Nephron (organoid): ENCODE data around the gene ZNF462.

ENCODE experiments used
- H3K27ac Mint-ChIP-seq, 3 experiments: 2 replicates each; pipeline ENCODE4 v1.8.0; 2020; ENCODE audit warnings: mixed read lengths in 3 of 3, mild to moderate bottlenecking in 2 of 3, moderate library complexity in 1 of 3
- H3K27me3 Mint-ChIP-seq: 2 replicates; pipeline ENCODE4 v1.8.0; 2021; ENCODE audit warnings: low read depth, mild to moderate bottlenecking, moderate library complexity, mixed read lengths
- H3K36me3 Mint-ChIP-seq: 2 replicates; pipeline ENCODE4 v1.8.0; 2020; ENCODE audit warnings: low read depth, mixed read lengths
- H3K4me1 Mint-ChIP-seq: 2 replicates; pipeline ENCODE4 v1.8.0; 2020; ENCODE audit warnings: mixed read lengths
- H3K4me3 Mint-ChIP-seq, 3 experiments: 2 replicates each; pipeline ENCODE4 v1.8.0; 2020; ENCODE audit warnings: mild to moderate bottlenecking in 3 of 3, mixed read lengths in 3 of 3, moderate library complexity in 2 of 3
- H3K9me3 Mint-ChIP-seq: 2 replicates; pipeline ENCODE4 v1.8.0; 2020; ENCODE audit warnings: mixed read lengths
- CTCF ChIP-seq, 3 experiments: fragments of 200-600 bp; sonication (generic); IDR thresholded peaks; one replicate each; pipeline ENCODE4 v1.5.0; 2021; ENCODE audit warnings: antibody characterized with exemption in 3 of 3; ENCODE audit not compliant: unreplicated experiment in 3 of 3

The ZNF462 gene

GRCh38 chr9:106956971-106957370 is 94.0 kb downstream of the ZNF462 start:
- TF ChIP-seq CTCF (IDR thresholded peaks at IDR 0.05; ENCODE audit: unreplicated experiment in 3 of 3): no peak
- Mint-ChIP-seq H3K4me1 (no peaks in the 10 kb centered on the region), H3K4me3 (no peak overlapping the region), H3K27ac (peak overlapping the region in 1 of 3 experiments; percentile 39), H3K36me3 (peaks cover 90% of the 10 kb centered on the region), H3K9me3 (no peaks in the 10 kb centered on the region), H3K27me3 (no peaks in the 10 kb centered on the region)

- no peaks in the 10 kb centered on the region for H3K9me3 Mint-ChIP-seq
- no peak for TF ChIP-seq CTCF (IDR thresholded peaks at IDR 0.05; ENCODE audit: unreplicated experiment in 3 of 3)
- H3K4me1 Mint-ChIP-seq: no peaks in the 10 kb centered on the region
- no peaks in the 10 kb centered on the region for H3K27me3 Mint-ChIP-seq
- H3K27ac Mint-ChIP-seq: no peak overlapping the region
- H3K4me3 Mint-ChIP-seq: no peak overlapping the region
- H3K36me3 Mint-ChIP-seq: peaks cover 89% of the 10 kb centered on the region
Measured at GRCh38 chr9:106958955-106959657, 96.1 kb downstream of the ZNF462 start.

GRCh38 chr9:106960258-106960657 is 97.3 kb downstream of the ZNF462 start:
- Mint-ChIP-seq H3K4me3 (no peak overlapping the region), H3K27ac (peak overlapping the region in 1 of 3 experiments; percentile 47), H3K36me3 (peaks cover 87% of the 10 kb centered on the region), H3K4me1 (no peaks in the 10 kb centered on the region), H3K27me3 (no peaks in the 10 kb centered on the region), H3K9me3 (no peaks in the 10 kb centered on the region)
- TF ChIP-seq CTCF (IDR thresholded peaks at IDR 0.05; ENCODE audit: unreplicated experiment in 3 of 3): no peak

GRCh38 chr9:106961623-106962022 is 98.7 kb downstream of the ZNF462 start:
- Mint-ChIP-seq H3K4me1 (no peaks in the 10 kb centered on the region), H3K4me3 (no peak overlapping the region), H3K27me3 (no peaks in the 10 kb centered on the region), H3K36me3 (peaks cover 86% of the 10 kb centered on the region), H3K9me3 (no peaks in the 10 kb centered on the region), H3K27ac (no peak overlapping the region)
- no peak for TF ChIP-seq CTCF (IDR thresholded peaks at IDR 0.05; ENCODE audit: unreplicated experiment in 3 of 3)

GRCh38 chr9:106962122-106962521 is 99.2 kb downstream of the ZNF462 start:
- Mint-ChIP-seq H3K4me1 (no peaks in the 10 kb centered on the region), H3K27ac (no peak overlapping the region), H3K27me3 (no peaks in the 10 kb centered on the region), H3K36me3 (peaks cover 86% of the 10 kb centered on the region), H3K9me3 (no peaks in the 10 kb centered on the region), H3K4me3 (no peak overlapping the region)
- no peak for TF ChIP-seq CTCF (IDR thresholded peaks at IDR 0.05; ENCODE audit: unreplicated experiment in 3 of 3)
